T-helper 1 cell treated with Interleukin-12 subunit alpha and Interleukin-12 subunit beta and Interleukin-4 antibody, amounts not matched to agents 30 ng/mL and 1 ng/mL, for 36 hours (primary cell): Measurements from ENCODE around the gene SAE1. TPM values are rescaled to one million over a fixed set of nuclear protein-coding genes. Genes with fewer than 3 reads are reported as not detected.
"Not testable (repeated sequence)": the region's sequence is repeated elsewhere in the genome, so short reads cannot be mapped to it uniquely, and the experiment has no call there.

ENCODE experiments used
- intact Hi-C: fragments of 100-400 bp; cut with micrococcal nuclease; formaldehyde crosslinking; loops from one replicate; pipeline ENCODE4 v1.15.1; 2024
- total RNA-seq: library from RNA; stranded (reverse); gene quantifications from 2 replicates; pipeline ENCODE4 v1.2.3, GENCODE V29; 2022

SAE1 gene
- total RNA-seq: 116 TPM in 2 replicates

DNA sequence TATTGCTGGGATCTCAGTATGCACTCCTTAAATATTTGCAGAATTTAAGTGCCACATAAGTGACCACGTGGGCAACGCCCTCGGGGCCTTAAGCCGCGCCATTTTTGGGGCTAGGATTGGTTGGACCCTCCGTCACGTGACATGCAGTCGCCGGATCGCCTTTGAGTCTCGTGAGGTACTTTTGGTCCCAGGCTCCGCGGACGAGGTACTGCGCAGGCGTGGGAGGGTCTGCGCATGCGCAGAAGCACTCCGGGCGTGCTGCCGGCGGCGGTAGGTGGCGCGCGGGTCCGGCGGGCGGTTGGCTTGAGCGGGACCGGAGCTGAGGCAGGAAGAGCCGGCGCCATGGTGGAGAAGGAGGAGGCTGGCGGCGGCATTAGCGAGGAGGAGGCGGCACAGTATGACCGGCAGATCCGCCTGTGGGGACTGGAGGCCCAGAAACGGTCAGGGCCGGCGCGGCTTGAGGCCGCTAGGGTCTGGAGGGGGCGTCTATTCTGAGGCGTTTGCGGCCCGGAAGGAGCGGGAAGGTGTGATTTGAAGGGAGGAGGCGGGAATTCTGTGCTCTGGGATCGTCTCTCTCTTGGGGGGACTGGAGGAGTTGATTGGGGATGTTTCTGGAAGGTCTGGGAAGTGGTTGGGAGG is at the start of gene SAE1:
Gene SAE1 (plus strand): TSS at position 247 of the 639 bp plus-strand sequence. CDS start 96 bp downstream, at position 343.
- intact Hi-C loops: loop anchor here (1.0 kb wide), 6 partner anchors 17 to 268 kb away; partner anchors contain the start of genes TMEM160 and ZC3H4

DNA sequence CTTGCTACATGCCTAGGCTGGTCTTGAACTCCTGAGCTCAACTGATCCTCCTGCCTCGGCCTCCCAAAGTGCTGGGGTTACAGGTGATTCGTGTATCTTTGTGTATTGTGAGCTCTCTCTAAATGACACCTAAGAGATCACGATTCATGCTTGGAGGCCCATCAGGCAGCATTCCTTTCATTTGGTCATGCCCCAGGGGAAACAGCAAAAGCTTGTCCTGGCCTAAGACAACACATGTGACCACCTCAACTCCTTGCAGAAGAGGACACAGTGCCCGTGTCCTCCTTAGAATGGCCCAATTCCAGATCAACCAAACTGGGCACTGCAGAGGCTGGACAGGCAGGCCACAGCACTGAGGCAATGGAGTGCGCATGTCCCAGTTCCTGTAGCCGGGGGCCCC is 49.5 kb upstream of the SAE1 start:
- intact Hi-C loops: no loop called here

DNA sequence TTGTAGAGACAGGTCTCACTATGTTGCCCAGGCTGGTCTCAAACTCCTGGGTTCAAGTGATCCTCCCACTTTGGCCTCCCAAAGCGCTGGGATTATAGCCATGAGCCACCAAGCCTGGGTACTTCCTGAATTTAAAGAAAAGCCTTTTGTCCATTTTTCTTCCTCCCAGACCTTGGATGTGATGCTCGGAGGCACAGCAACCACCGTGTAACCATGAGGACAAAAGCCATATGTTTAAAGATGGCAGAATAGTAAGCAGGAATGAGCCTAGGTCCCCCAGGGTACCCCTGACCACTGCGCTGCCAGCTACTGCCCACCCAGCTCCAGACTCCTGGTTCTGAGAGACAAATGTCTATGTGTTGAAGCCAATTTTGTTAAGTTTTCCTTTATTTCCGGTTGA is 48.1 kb upstream of the SAE1 start:
- intact Hi-C loops: no loop called here

DNA sequence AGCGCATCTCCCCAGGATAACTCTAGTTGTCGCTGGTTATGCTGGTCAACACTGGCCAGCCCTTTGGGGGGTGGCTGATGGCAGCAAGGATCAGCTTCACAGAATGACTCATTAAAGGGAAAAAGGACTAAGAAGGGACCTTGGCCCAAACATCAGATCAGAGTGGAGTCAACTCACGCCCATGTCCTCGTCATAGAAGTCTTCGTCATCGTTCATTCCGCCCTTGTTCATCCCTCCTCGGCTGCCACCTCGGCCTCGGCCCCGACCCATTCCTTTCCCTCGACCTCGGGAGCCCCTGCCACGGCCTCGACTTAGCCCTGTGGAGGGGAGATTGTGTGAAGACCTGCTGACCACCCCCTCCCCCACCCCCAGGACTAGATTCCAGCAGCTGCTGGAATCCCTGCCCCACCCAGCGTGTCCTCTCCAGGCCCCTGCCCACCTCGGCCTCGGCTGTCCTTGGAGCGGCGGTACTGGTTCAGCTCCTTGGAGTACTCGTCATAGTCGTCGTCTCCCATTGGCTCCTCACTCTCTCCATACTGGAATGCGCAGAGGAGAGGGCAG is 45.7 kb upstream of the SAE1 start:
- intact Hi-C loops: no loop called here

DNA sequence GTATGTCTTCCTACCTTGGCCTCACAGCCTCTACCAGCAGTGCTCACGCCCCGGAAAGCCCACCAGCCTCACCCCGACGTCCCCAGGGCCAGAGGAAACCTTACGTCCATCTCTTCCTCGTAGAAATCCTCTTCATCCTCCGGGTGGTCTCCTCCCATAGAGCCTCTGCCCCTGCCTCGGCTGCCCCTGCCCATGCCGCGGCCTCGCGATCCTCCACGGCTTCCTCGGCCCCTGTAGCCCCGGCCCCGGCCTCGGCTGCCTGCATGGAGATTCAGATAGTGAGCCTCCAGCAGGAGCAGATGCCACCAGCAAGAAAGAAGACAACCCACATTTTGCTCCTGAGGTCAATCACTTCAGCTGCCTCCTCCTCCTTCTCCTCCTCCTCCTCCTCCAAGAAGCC is 44.4 kb upstream of the SAE1 start:
- intact Hi-C loops: no loop called here

DNA sequence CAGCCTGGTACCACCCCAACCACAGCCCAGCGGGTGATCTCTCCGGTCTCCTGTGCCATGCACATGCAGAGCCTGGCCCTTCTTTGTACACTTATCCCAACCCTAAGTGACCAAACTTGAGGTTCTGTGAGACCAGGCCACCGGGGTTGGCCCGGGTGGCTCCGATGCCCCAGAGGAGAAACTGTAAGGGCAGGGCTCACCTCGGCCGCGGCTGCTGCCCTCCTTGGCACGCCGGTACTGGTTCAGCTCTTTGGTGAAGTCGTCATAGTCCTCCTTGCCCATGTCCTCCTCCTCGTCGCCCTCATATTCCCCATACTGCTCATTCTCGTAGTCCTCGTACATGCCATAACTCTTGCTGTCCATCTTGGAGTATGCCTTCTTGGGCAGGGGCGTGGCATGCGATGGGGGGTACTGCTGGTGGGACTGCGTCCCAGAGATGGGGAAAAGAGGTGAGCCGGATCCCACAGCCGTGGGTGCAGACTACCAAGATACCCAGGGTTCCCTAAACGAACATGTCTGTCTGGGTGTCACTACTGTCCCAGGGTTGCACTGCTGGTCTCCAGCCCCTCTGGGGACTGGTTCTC is 40.8 kb upstream of the SAE1 start:
- intact Hi-C loops: loop anchor here (5.0 kb wide), 1 partner anchor 97 kb away; no protein-coding TSS in a partner anchor

DNA sequence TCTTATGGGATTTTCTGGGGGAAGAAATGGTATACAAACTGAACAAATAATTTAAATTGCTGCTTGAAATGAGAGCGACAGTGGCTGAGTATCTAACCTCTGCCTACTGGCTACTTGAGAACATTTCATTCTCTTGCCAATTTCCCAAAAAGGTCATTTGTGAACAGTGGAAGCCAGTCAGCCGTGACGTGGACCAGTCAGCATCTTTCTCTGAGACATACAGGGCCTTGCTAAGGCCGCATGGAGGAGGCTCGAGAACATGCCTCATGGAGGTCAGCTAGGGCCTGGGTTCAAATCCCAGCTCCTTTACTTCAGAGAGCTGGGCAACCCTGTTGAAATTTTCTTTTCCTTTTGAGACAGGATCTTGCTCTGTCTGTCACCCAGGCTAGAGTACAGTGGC is 37.4 kb upstream of the SAE1 start:
- intact Hi-C loops: loop anchor here (1.0 to 5.0 kb wide), 2 partner anchors 14 to 94 kb away; no protein-coding TSS in a partner anchor

DNA sequence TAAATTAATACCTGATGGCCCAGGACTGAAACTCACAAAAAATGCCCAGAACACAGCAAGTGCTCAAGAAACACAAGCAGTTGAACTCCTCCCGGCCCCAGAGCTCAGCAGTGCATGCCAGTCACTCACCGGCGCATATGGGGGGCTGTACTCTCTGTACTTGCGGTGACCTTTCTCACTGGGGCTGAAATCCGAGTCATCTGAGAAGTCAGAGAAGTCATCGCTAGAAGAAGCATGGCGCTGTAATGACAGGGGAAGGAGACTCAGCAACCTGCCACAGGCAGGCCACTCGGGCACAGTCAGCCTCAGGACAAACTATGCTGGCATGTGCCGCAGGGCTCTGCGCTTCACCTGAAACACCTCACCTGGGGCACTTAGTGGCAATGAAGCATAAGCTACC is 36.8 kb upstream of the SAE1 start:
- intact Hi-C loops: loop anchor here (1.0 to 5.0 kb wide), 6 partner anchors 15 to 93 kb away; partner anchors contain the start of genes SAE1 and ZC3H4

DNA sequence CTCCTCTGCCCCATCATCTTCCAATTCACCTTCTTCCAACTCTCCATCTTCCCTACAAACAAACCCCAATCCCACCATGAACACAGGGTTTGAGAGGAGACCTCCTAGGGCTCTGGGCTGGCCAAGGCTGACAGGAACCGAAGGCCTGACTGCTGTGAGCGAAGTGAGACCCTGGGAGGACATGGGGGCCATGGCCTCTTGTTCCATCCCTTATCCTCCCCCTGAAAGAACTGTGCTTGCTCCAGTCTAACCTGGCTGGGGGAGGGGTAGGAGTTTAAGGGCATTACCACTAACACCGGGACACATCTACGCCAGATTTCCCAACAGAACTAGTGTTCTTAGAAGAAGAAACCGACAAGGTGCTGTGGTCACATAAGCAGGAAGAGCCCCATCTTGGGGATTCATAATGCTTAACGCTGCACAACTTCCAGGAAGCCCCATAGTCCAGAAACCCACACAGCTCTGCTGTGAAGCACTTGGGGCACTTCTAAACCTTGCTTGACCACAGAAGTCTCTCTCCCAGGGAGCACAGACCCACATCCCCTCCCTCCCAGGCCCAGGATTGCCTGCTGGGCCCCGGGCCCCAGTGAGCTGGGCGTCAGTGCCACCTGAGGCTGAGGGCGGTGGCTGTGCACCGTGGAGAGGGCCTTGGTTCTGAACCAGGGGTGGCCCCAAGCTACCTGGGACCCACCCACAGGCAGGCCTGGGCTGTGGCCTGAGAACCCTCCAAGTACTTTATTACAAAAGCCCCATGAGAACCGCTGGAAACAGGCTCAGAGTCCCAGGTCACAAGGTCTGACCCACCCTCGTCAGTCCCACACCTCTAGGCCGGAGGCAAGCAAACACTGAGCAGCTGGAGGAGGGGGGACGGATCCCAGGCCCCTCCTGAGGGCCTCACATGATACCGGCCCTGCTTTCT is 35.8 kb upstream of the SAE1 start:
- intact Hi-C loops: loop anchor here (1.0 to 5.0 kb wide), 5 partner anchors 14 to 92 kb away; partner anchors contain the start of genes SAE1 and ZC3H4

DNA sequence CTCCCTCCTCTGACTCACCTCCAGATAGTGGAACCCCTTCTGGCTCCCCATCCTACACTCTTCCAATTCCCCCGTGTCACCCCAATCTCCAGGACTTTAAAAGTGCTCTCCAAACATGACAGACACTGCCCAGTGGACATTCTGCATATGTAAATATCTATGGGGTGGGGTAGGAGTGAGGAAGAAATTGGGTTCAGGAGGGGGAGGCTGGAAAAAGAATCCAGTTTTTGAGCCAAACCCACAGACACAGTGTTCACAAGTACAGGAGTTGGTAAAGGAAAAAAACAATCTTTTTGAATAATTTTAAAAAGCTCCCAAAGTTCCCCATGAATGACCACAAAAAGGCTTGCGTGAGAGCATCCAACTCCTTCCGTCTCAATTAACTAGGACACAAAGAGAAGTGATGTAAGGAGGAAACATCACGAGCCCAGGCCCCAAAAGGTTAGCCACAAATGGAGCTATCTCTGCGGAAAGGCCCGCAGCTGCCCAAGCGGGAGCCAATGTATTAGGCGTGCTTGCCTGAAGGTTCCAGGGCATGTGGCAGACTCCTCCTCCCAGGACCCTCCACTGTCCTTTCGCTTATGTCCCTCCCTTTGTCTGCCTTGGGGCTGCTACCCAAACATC is 35.0 kb upstream of the SAE1 start:
- intact Hi-C loops: no loop called here

DNA sequence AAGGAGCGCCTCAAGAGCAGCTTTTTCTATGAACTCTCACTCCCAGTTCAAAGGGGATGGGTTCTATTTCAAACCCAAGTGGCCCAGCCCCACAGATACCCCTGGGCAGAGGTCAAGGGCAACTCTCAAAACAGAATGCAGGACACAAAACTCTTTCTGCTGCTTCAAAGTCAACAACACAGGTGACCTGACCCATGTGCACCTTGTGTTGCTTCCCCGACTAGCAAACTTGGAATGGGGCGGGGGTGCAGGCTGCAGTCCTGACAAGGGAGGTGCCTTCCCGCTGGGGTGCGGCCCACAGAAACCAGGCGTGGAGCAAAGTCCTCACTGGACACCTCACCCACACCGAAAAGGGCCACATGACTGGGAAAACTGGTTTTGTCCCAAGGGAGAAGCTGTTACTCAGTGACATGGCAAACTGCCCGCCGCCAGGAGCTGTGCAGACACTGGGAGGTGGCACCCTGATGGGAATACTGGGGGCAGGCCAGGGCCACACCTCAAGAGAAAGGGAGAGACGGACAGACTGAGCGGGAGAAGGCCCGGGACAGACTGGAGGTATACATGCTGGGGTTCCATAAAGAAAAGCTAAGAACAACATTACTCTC is 34.4 kb upstream of the SAE1 start:
- intact Hi-C loops: no loop called here

DNA sequence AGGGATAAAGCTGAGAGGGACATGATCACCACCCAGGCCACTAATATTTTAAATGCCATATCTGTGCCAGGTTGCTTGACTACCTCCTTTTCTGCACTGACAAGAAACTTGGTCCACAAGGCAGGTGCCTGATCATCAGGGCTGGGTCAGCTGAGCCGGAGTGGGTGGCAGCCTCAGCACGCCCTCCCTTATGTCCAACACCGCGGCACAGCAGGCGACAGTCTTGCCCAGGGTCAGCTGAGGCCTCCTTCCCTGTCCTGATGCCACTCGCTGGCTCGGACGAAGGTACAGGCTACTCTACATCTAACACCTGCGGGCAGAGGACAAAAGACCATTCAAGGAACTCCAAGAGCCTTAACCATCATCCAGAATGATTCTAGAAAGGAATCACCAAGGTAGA is 33.9 kb upstream of the SAE1 start:
- intact Hi-C loops: no loop called here

DNA sequence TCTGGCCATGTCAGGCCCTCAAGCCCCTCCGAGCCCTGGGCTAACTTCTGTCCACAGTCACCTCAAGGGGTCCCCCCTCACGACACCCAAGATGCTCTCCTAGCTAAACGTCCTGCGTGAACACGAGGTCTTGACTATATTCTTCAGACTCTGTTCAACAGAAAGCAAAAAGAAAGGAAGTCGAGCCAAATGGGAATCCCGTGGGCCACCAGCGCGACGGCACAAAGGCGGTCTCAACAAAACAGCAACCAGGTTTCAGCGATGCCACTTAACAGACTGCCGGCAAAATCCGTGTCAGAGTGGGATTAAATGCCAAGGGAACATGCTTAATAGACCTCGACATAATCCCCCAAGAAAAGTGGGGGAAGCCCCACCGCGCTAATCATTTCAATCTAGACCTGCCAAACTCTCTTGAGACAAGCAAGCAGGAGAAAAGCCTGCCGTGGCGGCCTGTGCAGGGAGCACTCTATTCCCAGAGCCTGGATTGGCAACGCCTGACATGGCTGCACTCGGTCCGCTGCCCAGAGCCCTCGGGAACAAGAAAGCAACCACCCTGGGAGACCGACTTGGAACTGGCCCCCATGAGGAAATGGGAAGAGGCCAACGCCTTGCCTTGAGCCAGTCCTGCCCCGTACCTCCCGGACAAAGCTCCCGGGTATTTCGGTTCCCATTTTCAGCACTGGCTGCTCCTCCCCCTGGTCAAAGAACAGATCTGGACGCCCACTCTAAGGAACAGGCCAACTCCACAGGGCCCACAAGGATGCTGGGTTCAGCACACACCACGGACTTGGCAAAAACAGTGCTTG is 33.0 kb upstream of the SAE1 start:
- intact Hi-C loops: no loop called here

DNA sequence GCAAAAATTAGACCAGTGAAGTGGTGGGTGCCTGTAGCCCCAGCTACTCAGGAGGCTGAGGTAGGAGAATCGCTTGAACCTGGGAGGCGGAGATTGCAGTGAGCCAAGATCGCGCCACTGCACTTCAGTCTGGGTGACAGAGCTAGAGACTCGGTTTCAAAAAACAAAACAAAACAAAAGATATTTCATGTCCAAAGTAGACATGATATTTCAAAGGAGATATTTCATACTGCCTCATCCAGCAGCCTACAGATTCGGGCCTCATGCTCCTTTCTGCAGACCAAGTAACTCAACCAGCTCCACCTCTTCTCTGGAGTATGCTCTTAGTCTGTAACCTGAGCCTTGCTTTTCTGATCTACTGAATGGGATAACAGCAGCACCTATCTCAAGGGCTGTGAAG is 32.0 kb upstream of the SAE1 start:
- intact Hi-C loops: no loop called here

DNA sequence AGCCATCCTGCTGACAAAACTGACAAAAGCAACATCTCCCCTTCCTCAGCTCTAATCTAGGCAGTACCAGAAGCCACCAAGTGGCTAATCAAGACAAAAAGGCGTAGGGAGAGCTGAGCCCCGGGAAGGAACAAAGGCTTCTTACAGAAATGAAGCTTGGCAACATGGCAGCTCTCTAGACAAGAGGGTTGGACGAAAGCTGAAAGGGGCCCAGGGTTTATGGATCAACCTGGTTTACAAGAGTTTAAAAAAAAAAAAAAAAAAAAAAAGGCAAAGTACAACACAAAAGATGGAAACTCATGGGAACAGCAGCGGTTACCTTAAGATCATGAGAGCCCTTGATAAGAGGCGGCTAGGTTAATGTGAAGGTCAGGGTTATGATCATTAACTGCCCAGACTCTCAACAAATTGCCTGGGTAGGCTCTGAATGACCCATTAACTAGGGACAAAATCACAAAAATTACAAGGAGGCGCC is 31.0 kb upstream of the SAE1 start:
- intact Hi-C loops: no loop called here

DNA sequence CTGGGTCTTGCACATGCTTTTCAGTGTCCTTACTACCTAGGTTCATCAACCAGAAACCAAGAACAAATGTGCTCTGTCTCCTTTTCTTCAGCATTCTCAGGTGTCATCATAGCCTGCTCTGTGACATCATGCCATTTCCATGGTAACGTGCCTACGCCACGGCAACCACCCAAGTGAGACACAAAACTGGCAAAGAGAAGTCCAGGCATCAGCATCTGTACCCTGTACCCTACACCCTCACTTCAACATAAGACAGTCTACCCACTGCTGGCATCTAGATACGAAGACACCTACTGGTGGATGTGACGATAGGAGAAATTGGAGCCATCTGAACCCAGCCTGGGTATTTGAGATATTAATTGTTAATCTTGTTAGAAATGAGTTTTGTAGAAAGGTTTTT is 30.3 kb upstream of the SAE1 start:
- intact Hi-C loops: no loop called here

DNA sequence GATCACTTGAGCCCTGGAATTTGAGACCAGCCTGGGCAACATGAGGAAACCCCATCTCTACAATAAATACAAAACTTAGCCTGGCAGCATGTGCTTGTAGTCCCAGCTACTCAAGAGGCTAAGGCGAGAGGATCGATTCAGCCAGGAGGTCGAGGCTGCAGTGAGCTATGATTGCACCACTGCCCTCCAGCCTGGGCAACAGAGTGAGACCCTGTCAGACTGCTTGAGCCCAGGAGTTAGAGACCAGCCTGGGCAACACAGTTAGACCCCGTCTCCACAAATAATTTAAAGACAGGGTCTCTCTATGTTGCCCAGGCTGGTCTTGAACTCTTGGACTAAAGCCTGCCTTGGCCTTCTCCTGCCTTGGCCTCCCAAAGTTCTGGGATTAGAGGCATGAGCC is 29.5 kb upstream of the SAE1 start:
- intact Hi-C loops: not testable (repeated sequence)

DNA sequence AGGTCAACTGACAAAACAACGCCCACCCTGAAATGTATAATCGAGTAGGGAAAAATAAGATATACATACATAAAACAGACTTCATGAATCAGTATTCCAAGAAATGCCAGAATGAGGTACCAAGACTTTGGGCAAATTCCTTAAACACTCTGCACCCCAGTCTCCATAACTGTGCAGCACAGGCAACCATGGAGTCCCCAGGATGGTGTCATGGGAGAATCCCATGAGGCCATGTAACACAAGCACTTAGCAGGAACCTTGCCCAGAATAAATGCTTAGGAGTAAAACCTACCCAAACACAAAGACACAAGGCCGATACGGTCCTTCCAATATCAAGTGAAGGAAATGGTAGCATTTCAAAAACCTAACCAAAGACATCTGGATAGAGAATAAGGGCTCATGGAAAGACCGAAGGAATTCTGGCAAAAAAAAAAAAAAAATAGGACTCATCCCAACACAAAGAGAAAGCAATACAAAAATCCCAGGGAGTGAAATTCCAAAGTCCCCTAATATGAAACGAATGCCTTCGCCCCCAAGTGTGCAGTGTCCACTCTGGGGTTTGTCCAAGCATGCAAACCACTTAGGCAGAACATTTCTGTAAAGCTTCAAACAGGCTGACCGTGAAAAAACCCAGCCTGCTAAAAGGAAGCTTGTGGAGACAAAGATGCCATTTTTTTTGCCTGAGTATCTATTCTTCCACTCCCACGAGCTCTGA is 28.1 kb upstream of the SAE1 start:
- intact Hi-C loops: no loop called here

DNA sequence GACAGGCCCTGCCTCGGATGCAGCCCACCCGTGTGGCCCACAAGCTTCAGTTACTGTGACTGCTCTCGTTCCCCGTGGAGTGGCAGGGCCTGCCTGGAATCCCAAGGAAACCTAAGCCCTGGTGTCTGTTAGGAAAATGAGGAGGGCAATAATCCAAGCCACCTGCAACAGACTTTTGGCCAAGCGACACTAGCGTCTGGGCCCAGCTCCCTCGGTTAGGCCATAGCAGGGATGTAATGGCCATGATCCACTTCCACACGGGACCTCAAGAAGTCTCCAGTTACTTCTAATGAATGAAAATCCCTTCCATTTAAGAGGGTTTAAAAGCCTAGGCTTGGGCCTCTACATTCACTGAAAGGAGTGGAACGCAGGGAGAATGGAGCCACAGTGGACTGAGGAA is 26.0 kb upstream of the SAE1 start:
- intact Hi-C loops: no loop called here
